Measurements from ENCODE around the gene ZSCAN30. TPM values are rescaled to one million over a fixed set of nuclear protein-coding genes. Genes with fewer than 3 reads are reported as not detected.

Gene ZSCAN30
- total and polyA plus RNA-seq, 9 of the 15 experiments (the other 6 are each of a cell fraction or from before 2014, with no cell fraction given), result 4.6 to 13.6 (median 10.8) TPM

DNA sequence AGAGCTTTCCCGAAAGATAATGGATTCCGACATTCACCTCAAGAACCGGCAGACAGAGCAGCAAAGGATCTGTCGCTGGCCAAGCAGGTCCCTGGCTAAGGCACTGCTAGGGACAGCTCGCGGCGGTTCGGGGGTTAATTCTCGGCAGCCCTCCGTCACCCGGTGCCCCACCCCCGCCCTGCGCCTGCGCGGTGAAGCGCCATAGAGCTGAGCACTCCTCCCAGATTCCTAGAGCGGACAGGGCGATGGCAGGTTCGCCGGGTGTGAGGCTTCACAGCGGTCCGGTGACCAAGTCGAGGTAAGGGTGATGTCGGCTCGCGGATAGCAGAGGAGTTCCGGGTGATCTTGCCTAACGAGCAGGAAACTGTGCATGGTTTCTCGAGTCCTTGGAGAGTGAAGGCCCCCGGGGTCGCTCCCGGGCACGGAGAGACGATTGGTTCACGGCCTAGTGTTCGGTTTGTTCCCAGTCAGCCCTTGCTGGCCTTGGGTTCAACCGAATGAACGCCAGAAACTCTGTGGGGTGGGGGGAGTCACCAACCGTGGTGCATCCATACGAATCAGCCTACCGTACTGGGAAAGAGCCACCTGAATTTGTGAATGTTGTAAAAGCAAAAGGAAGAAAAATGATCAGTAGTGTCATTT is at the start of gene ZSCAN30 (continued):
- TF ChIP-seq, protein P1, sequence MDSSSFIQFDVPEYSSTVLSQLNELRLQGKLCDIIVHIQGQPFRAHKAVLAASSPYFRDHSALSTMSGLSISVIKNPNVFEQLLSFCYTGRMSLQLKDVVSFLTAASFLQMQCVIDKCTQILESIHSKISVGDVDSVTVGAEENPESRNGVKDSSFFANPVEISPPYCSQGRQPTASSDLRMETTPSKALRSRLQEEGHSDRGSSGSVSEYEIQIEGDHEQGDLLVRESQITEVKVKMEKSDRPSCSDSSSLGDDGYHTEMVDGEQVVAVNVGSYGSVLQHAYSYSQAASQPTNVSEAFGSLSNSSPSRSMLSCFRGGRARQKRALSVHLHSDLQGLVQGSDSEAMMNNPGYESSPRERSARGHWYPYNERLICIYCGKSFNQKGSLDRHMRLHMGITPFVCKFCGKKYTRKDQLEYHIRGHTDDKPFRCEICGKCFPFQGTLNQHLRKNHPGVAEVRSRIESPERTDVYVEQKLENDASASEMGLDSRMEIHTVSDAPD (CRISPR knock-in tag; IDR thresholded peaks at IDR 0.05), result no peak
- TF ChIP-seq, protein P2, sequence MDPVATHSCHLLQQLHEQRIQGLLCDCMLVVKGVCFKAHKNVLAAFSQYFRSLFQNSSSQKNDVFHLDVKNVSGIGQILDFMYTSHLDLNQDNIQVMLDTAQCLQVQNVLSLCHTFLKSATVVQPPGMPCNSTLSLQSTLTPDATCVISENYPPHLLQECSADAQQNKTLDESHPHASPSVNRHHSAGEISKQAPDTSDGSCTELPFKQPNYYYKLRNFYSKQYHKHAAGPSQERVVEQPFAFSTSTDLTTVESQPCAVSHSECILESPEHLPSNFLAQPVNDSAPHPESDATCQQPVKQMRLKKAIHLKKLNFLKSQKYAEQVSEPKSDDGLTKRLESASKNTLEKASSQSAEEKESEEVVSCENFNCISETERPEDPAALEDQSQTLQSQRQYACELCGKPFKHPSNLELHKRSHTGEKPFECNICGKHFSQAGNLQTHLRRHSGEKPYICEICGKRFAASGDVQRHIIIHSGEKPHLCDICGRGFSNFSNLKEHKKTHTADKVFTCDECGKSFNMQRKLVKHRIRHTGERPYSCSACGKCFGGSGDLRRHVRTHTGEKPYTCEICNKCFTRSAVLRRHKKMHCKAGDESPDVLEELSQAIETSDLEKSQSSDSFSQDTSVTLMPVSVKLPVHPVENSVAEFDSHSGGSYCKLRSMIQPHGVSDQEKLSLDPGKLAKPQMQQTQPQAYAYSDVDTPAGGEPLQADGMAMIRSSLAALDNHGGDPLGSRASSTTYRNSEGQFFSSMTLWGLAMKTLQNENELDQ (CRISPR knock-in tag; IDR thresholded peaks at IDR 0.05; ENCODE audit: borderline replicate concordance), result peak; percentile 97
- TF ChIP-seq RFX1 (IDR thresholded peaks at IDR 0.05), result no peak
- peak; percentile 99 for TF ChIP-seq ZFX (CRISPR knock-in tag; IDR thresholded peaks at IDR 0.05)
- no peak for TF ChIP-seq ZSCAN32 (CRISPR knock-in tag; IDR thresholded peaks at IDR 0.05)
- no peak for TF ChIP-seq YBX1 (IDR thresholded peaks at IDR 0.05)
- TF ChIP-seq PRPF4 (IDR thresholded peaks at IDR 0.05; ENCODE audit: insufficient read depth, low read depth, low read length, poor library complexity, severe bottlenecking), result no peak
- no peak for TF ChIP-seq SNRNP70 (optimal IDR thresholded peaks at IDR 0.05; ENCODE audit: low read depth, low read length)
- peak; percentile 91 for TF ChIP-seq TBP (optimal IDR thresholded peaks at IDR 0.05; ENCODE audit: low read depth, low read length)
- TF ChIP-seq SMAD2 (IDR thresholded peaks at IDR 0.05; ENCODE audit: low read depth, low read length), result no peak
- no peak for TF ChIP-seq HNRNPLL (IDR thresholded peaks at IDR 0.05; ENCODE audit: low read depth, low read length, poor library complexity, severe bottlenecking)
- no peak for TF ChIP-seq POLR3G (IDR thresholded peaks at IDR 0.05; ENCODE audit: extremely low read depth, insufficient read length, insufficient replicate concordance)
- TF ChIP-seq ESRRB (CRISPR knock-in tag; IDR thresholded peaks at IDR 0.05; ENCODE audit: borderline replicate concordance), result no peak
- TF ChIP-seq, protein P3, sequence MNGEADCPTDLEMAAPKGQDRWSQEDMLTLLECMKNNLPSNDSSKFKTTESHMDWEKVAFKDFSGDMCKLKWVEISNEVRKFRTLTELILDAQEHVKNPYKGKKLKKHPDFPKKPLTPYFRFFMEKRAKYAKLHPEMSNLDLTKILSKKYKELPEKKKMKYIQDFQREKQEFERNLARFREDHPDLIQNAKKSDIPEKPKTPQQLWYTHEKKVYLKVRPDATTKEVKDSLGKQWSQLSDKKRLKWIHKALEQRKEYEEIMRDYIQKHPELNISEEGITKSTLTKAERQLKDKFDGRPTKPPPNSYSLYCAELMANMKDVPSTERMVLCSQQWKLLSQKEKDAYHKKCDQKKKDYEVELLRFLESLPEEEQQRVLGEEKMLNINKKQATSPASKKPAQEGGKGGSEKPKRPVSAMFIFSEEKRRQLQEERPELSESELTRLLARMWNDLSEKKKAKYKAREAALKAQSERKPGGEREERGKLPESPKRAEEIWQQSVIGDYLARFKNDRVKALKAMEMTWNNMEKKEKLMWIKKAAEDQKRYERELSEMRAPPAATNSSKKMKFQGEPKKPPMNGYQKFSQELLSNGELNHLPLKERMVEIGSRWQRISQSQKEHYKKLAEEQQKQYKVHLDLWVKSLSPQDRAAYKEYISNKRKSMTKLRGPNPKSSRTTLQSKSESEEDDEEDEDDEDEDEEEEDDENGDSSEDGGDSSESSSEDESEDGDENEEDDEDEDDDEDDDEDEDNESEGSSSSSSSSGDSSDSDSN (IDR thresholded peaks at IDR 0.05; ENCODE audit: borderline replicate concordance in 1 of 2, low read depth in 2 of 2, low read length in 2 of 2), result no peak
- TF ChIP-seq NFRKB (IDR thresholded peaks at IDR 0.05; ENCODE audit: low read depth), result peak; percentile 84
- no peak; the same call in 1 of the 2 replicates for TF ChIP-seq LEF1 (IDR thresholded peaks at IDR 0.05)
- 0 out of 2 replicates have a peak, but pooled peaks have one; percentile 60 for TF ChIP-seq PYGO2 (tag; IDR thresholded peaks at IDR 0.05)
- peak in 1 of 2 experiments; percentile 52; a peak in 1 of 4 replicates for TF ChIP-seq CSDE1 (IDR thresholded peaks at IDR 0.05)
- TF ChIP-seq HSF4 (CRISPR knock-in tag; IDR thresholded peaks at IDR 0.05; ENCODE audit: borderline replicate concordance), result no peak
- TF ChIP-seq ETV5 (CRISPR knock-in tag; IDR thresholded peaks at IDR 0.05; ENCODE audit: low read depth), result peak; percentile 91

All from K562 (cell line).